Endothelial cell of umbilical vein (primary cell): ENCODE measurements around the gene GNB2. TPM values are rescaled to one million over a fixed set of nuclear protein-coding genes. Genes with fewer than 3 reads are reported as not detected.

Source experiments
- BruUV-seq: library from RNA; stranded (reverse); fragments of 400-500 nt; replicated peaks from 2 replicates; lab custom pipeline; 2021; lab: Mats Ljungman, UMichigan
- CTCF ChIA-PET: fragments of 300-600, 350-600 bp; sonication (Branson Sonifier 250); formaldehyde crosslinking; loops from one replicate; lab custom pipeline; 2021; ENCODE audit warnings: antibody characterized with exemption, inconsistent platforms; lab: Charles Lee
- POLR2A ChIA-PET: fragments of 300-600, 350-600 bp; sonication (Branson Sonifier 250); formaldehyde crosslinking; loops from one replicate; lab custom pipeline; 2021; ENCODE audit warnings: antibody characterized with exemption, inconsistent platforms; lab: Charles Lee
- DNase-seq: peaks from one replicate; pipeline ENCODE4 v3.0.0-alpha.2; 2011; ENCODE audit warnings: low read depth, low spot score
- FAIRE-seq: peaks from 2 replicates; lab custom pipeline; 2011; peaks lifted over from hg19 to GRCh38; lab: Jason Lieb, UNC
- H2AFZ ChIP-seq: 2 replicates; pipeline ENCODE4 v1.6.0; 2012; ENCODE audit warnings: low read depth, low read length, control low read depth, inconsistent platforms
- H3K27ac ChIP-seq: 2 replicates; pipeline ENCODE4 v1.5.1; 2011; ENCODE audit warnings: low read depth, mild to moderate bottlenecking, control low read depth, low read length, moderate library complexity; ENCODE audit not compliant: insufficient read depth
- H3K27me3 ChIP-seq, 2 experiments: 2 replicates each; pipeline versions ENCODE4 v1.6.0 to v1.6.1; 2011; ENCODE audit warnings: low read length in 2 of 2, mixed read lengths in 1 of 2; ENCODE audit not compliant: control insufficient read depth in 2 of 2, insufficient read depth in 2 of 2
- H3K36me3 ChIP-seq, 2 experiments: 2 replicates in 1 of 2; 3 replicates in 1 of 2; pipeline ENCODE4 v1.5.1; 2011; ENCODE audit warnings: low read length in 2 of 2, mild to moderate bottlenecking in 1 of 2, moderate library complexity in 1 of 2; ENCODE audit not compliant: control insufficient read depth in 2 of 2, insufficient read depth in 2 of 2; ENCODE audit errors: extremely low read depth in 1 of 2
- H3K4me1 ChIP-seq: 3 replicates; pipeline ENCODE4 v1.5.1; 2011; ENCODE audit warnings: mild to moderate bottlenecking, low read length; ENCODE audit not compliant: control insufficient read depth, insufficient read depth; ENCODE audit errors: extremely low read depth
- H3K4me2 ChIP-seq: 2 replicates; pipeline ENCODE4 v1.6.1; 2011; ENCODE audit warnings: low read length, control low read depth, mixed read lengths; ENCODE audit not compliant: insufficient read depth
- H3K4me3 ChIP-seq, 3 experiments: fragments of 200-600 bp in 1 of 3; sonication (generic), shearing (Covaris generic) in 1 of 3; replicated peaks in 1 of 3; 2 replicates each; pipeline ENCODE4 v1.5.1; 2011 to 2016; ENCODE audit warnings: control low read depth in 3 of 3, low read length in 3 of 3, mild to moderate bottlenecking in 2 of 3, inconsistent platforms in 1 of 3, low read depth in 1 of 3, moderate library complexity in 1 of 3; ENCODE audit not compliant: insufficient read depth in 1 of 3
- H3K79me2 ChIP-seq: 2 replicates; pipeline ENCODE4 v1.6.0; 2012; ENCODE audit warnings: low read length, inconsistent platforms; ENCODE audit not compliant: control insufficient read depth, insufficient read depth
- H3K9ac ChIP-seq: replicated peaks from 2 replicates; pipeline ENCODE3; 2011; ENCODE audit warnings: low read length, control low read depth; ENCODE audit not compliant: insufficient read depth; ENCODE audit errors: extremely low read depth
- H3K9me1 ChIP-seq: replicated peaks from 3 replicates; pipeline ENCODE4 v1.6.0; 2011; ENCODE audit warnings: mild to moderate bottlenecking, low read length; ENCODE audit not compliant: control insufficient read depth, insufficient read depth; ENCODE audit errors: extremely low read depth
- H3K9me3 ChIP-seq: replicated peaks from 2 replicates; pipeline ENCODE4 v1.5.1; 2012; ENCODE audit warnings: low read length, inconsistent platforms; ENCODE audit not compliant: control insufficient read depth, insufficient read depth
- H4K20me1 ChIP-seq: replicated peaks from 2 replicates; pipeline ENCODE3; 2011; ENCODE audit warnings: mild to moderate bottlenecking, low read length; ENCODE audit not compliant: control insufficient read depth, insufficient read depth; ENCODE audit errors: extremely low read depth
- POLR2A ChIP-seq: IDR thresholded peaks from 2 replicates; pipeline ENCODE4 v1.6.1; 2012; ENCODE audit warnings: low read depth, mild to moderate bottlenecking, control low read depth, low read length
- POLR2AphosphoS5 ChIP-seq: IDR thresholded peaks from 2 replicates; pipeline ENCODE4 v1.6.1; 2012; ENCODE audit warnings: low read depth, mild to moderate bottlenecking, control low read depth, low read length, moderate library complexity; ENCODE audit not compliant: insufficient read depth
- dilution Hi-C: fragments of 300-500 bp; cut with MboI; formaldehyde crosslinking; loops from one replicate; pipeline ENCODE4 v1.15.0; 2019; ENCODE audit warnings: low sequenced_read_pairs; ENCODE audit not compliant: extremely low pct_ligation_motif_present
- intact Hi-C: fragments of 100-400 bp; cut with micrococcal nuclease; formaldehyde crosslinking; loops from one replicate; pipeline ENCODE4 v1.10.0; 2022
- polyA plus RNA-seq, 4 experiments: library from polyadenylated mRNA; depleted of rRNA in 3 of 4; stranded (reverse) in 3 of 4; unstranded in 1 of 4; fragments of >200 nt; gene quantifications; 2 replicates each; pipeline versions ENCODE4 v1.2.1 to v1.2.3, GENCODE V29; 2011 to 2012; ENCODE audit warnings: missing spikeins in 1 of 4
- total RNA-seq: library from RNA; stranded (reverse); gene quantifications from 2 replicates; pipeline ENCODE4 v1.2.3, GENCODE V29; 2021
- TF ChIP-seq, protein P1 (sequence below), 2 donors: IDR thresholded peaks; 1 replicate in 1 of 2; 2 replicates in 1 of 2; pipeline ENCODE4 v1.5.1; 2011; ENCODE audit warnings: low read length in 2 of 2, mild to moderate bottlenecking in 2 of 2, moderate library complexity in 2 of 2, control low read depth in 1 of 2, inconsistent platforms in 1 of 2, low read depth in 1 of 2; ENCODE audit not compliant: insufficient read depth in 1 of 2; ENCODE audit errors: extremely low read depth in 1 of 2

GNB2 gene
- total and polyA plus RNA-seq, 2 donors (not counting 3 experiments of a cell fraction or from before 2014, with no cell fraction given), result 297 to 433 TPM

- Histone ChIP-seq H2AFZ (no peak overlapping the region), H3K4me3 (peak overlapping the region in 1 of 3 experiments; percentile 88), H4K20me1 (no peaks in the 10 kb centered on the region), H3K27ac (peak overlapping the region; percentile 26), H3K79me2 (peaks cover 28% of the 10 kb centered on the region), H3K4me1 (peaks cover 4% of the 10 kb centered on the region), H3K9ac (no peak overlapping the region), H3K9me3 (no peaks in the 10 kb centered on the region), H3K27me3 (no peaks in the 10 kb centered on the region), H3K9me1 (no peaks in the 10 kb centered on the region), H3K4me2 (no peak overlapping the region), H3K36me3 (peaks cover 10 to 39% of the 10 kb centered on the region in 2 experiments)
- BruUV-seq, result no TSS peak
- intact Hi-C loops, result loop anchor here (5.0 kb wide), 1 partner anchor 209 kb away; no protein-coding TSS in a partner anchor
- CTCF ChIA-PET, result interaction anchor here (0.6 to 2.2 kb wide), 6 partner anchors 16 to 211 kb away, joined by 3 to 9 read pairs (median 4); no protein-coding TSS in a partner anchor
- TF ChIP-seq, protein P1, sequence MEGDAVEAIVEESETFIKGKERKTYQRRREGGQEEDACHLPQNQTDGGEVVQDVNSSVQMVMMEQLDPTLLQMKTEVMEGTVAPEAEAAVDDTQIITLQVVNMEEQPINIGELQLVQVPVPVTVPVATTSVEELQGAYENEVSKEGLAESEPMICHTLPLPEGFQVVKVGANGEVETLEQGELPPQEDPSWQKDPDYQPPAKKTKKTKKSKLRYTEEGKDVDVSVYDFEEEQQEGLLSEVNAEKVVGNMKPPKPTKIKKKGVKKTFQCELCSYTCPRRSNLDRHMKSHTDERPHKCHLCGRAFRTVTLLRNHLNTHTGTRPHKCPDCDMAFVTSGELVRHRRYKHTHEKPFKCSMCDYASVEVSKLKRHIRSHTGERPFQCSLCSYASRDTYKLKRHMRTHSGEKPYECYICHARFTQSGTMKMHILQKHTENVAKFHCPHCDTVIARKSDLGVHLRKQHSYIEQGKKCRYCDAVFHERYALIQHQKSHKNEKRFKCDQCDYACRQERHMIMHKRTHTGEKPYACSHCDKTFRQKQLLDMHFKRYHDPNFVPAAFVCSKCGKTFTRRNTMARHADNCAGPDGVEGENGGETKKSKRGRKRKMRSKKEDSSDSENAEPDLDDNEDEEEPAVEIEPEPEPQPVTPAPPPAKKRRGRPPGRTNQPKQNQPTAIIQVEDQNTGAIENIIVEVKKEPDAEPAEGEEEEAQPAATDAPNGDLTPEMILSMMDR (IDR thresholded peaks at IDR 0.05; ENCODE audit: extremely low read depth in 1 of 2, insufficient read depth in 1 of 2, low read depth in 1 of 2, low read length in 2 of 2), result no peak
- TF ChIP-seq POLR2A (peak; percentile 18), POLR2AphosphoS5 (no peak)
- POLR2A ChIA-PET, result interaction anchor here (1.0 kb wide), 3 partner anchors 90 to 248 kb away, joined by 3 to 5 read pairs (median 4); partner anchors contain the start of genes FBXO24, LRCH4 and ZCWPW1
- FAIRE-seq (no peak), DNase-seq (no peak)
- dilution Hi-C loops, result no loop called here
Measured at GRCh38 chr7:100676501-100677306, 3.2 kb downstream of the GNB2 start.
